B cell (primary cell): ENCODE measurements around the gene DNM1L.

Experiments used
- EZH2 ChIP-seq: IDR thresholded peaks from 2 replicates; pipeline ENCODE4 v1.6.1; 2012; ENCODE audit warnings: borderline replicate concordance, low read depth, mild to moderate bottlenecking, moderate library complexity, low read length; ENCODE audit not compliant: insufficient read depth, poor library complexity, severe bottlenecking
- TF ChIP-seq, protein P1 (sequence below): fragments of 200-600 bp; IDR thresholded peaks from one replicate; pipeline ENCODE4 v1.8.0; 2022; ENCODE audit warnings: antibody characterized with exemption, mild to moderate bottlenecking

DNA sequence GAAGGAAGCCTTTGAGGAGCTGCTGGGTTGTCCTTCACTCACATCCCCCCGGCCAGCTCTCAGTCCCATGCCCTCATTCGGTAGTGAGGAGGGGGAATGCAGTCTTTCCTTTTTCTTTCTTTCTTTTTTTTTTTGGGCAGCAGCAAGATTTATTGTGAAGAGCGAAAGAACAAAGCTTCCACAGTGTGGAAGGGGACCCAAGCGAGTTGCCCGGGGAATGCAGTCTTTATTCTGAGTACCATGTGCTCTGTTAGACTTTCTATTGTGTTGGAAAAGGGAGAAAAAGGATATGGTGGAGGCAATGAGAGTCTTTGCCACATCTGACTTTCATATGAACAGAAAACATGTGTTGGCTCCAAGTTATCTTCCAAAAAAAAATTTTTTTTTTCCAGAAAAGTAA, 106.5 kb downstream of the DNM1L start:
- TF ChIP-seq, protein P1, sequence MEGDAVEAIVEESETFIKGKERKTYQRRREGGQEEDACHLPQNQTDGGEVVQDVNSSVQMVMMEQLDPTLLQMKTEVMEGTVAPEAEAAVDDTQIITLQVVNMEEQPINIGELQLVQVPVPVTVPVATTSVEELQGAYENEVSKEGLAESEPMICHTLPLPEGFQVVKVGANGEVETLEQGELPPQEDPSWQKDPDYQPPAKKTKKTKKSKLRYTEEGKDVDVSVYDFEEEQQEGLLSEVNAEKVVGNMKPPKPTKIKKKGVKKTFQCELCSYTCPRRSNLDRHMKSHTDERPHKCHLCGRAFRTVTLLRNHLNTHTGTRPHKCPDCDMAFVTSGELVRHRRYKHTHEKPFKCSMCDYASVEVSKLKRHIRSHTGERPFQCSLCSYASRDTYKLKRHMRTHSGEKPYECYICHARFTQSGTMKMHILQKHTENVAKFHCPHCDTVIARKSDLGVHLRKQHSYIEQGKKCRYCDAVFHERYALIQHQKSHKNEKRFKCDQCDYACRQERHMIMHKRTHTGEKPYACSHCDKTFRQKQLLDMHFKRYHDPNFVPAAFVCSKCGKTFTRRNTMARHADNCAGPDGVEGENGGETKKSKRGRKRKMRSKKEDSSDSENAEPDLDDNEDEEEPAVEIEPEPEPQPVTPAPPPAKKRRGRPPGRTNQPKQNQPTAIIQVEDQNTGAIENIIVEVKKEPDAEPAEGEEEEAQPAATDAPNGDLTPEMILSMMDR = no peak
- TF ChIP-seq EZH2 = no peak
